Lower leg skin (tissue), 3 donors: ENCODE data around the gene XPA.

Experiments
- POLR2A ChIP-seq, 2 donors: fragments of 450-650 bp; IDR thresholded peaks; one replicate each; pipeline ENCODE4 v1.6.1; 2016 to 2017; ENCODE audit warnings: antibody characterized with exemption in 2 of 2, mild to moderate bottlenecking in 1 of 2, moderate library complexity in 1 of 2
- TF ChIP-seq, protein P1 (sequence below), 3 donors: fragments of 450-650 bp; IDR thresholded peaks; one replicate each; pipeline ENCODE4 v1.5.1; 2016; ENCODE audit warnings: antibody characterized with exemption in 3 of 3, mild to moderate bottlenecking in 3 of 3, moderate library complexity in 2 of 3

DNA sequence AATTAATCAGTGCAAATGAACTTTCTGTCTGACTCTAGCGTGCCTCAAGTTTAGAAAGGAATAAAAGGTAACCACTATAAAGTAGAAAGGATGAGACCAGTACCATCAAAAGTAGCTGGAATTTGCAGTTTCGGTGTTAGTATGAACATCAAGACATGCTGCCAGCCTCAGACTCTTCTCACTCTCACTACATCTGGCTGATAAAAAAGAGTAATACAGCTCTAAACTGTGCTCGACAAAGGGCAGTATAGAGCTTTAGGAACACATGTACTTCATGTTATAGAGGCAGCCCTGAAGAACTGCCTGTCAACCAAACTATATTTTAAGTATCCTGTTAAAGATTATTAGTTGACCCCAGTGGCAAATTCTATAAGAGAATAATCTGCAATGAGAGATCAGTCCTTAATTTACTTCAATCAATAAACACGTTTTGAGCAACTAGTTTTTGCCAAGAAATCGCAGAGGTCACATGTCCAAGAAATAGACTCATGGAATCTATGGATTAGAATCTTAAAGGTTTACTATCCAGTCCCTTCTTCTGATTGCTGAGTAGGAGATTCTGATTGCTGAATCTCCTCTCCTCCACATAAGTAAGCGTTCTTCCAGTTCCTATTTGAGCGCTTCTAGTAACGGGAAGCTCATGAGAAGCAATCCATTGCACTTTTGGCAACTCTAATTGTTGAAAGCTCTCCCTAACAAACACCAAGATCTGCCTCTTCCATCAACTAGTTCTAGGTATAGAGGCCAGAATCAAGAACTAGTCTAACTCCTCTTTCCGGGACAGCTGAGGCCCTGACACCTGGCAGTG, 941 bp downstream of the XPA start:
- TF ChIP-seq, protein P1, sequence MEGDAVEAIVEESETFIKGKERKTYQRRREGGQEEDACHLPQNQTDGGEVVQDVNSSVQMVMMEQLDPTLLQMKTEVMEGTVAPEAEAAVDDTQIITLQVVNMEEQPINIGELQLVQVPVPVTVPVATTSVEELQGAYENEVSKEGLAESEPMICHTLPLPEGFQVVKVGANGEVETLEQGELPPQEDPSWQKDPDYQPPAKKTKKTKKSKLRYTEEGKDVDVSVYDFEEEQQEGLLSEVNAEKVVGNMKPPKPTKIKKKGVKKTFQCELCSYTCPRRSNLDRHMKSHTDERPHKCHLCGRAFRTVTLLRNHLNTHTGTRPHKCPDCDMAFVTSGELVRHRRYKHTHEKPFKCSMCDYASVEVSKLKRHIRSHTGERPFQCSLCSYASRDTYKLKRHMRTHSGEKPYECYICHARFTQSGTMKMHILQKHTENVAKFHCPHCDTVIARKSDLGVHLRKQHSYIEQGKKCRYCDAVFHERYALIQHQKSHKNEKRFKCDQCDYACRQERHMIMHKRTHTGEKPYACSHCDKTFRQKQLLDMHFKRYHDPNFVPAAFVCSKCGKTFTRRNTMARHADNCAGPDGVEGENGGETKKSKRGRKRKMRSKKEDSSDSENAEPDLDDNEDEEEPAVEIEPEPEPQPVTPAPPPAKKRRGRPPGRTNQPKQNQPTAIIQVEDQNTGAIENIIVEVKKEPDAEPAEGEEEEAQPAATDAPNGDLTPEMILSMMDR (IDR thresholded peaks at IDR 0.05): no peak
- TF ChIP-seq POLR2A (IDR thresholded peaks at IDR 0.05): no peak
